Uterus (tissue), 4 donors: ENCODE data around the gene SPATA31C2. TPM values are rescaled to one million over a fixed set of nuclear protein-coding genes. Genes with fewer than 3 reads are reported as not detected.
"Not testable (repeated sequence)": the region's sequence is repeated elsewhere in the genome, so short reads cannot be mapped to it uniquely, and the experiment has no call there.

Experiments used
- DNase-seq, 2 donors: peaks; one replicate each; pipeline ENCODE4 v3.0.0-alpha.2; 2019 to 2020
- H3K27ac ChIP-seq, 2 donors: fragments of 200-600 bp; sonication (generic); 1 replicate in 1 of 2; 2 replicates in 1 of 2; pipeline ENCODE4 v1.5.1; 2016 to 2018
- H3K27me3 ChIP-seq, 2 donors: fragments of 200-600 bp; sonication (generic); one replicate each; pipeline ENCODE4 v1.5.1; 2018 to 2019; ENCODE audit warnings: control low read depth in 1 of 2
- H3K36me3 ChIP-seq, 2 donors: fragments of 200-600 bp; sonication (generic); one replicate each; pipeline ENCODE4 v1.5.1; 2019; ENCODE audit warnings: control low read depth in 1 of 2
- H3K4me1 ChIP-seq, 2 donors: fragments of 200-600 bp; sonication (generic); one replicate each; pipeline ENCODE4 v1.5.1; 2018 to 2019; ENCODE audit warnings: control low read depth in 1 of 2
- H3K4me3 ChIP-seq, 2 donors: fragments of 200-600 bp; sonication (generic); 1 replicate in 1 of 2; 2 replicates in 1 of 2; pipeline ENCODE4 v1.5.1; 2018 to 2019; ENCODE audit warnings: mild to moderate bottlenecking in 1 of 2
- H3K9me3 ChIP-seq, 2 donors: fragments of 200-600 bp; sonication (generic); one replicate each; pipeline ENCODE4 v1.5.1; 2019; ENCODE audit warnings: control low read depth in 1 of 2
- POLR2A ChIP-seq, 2 donors: fragments of 450-650 bp; IDR thresholded peaks; one replicate each; pipeline ENCODE4 v1.6.1; 2016; ENCODE audit warnings: antibody characterized with exemption in 2 of 2, mild to moderate bottlenecking in 1 of 2, moderate library complexity in 1 of 2
- intact Hi-C: fragments of 100-400 bp; cut with DNase I; formaldehyde crosslinking; loops from one replicate; pipeline ENCODE4 v1.15.1; 2023; ENCODE audit warnings: low total_unique reads
- total RNA-seq, 4 donors: library from RNA; depleted of rRNA in 3 of 4; stranded (reverse); fragments of >200 nt in 3 of 4; gene quantifications; one replicate each; pipeline versions ENCODE4 v1.1.0 to v1.2.4, GENCODE V29; 2014 to 2023
- TF ChIP-seq, protein P1 (sequence below), 4 experiments: fragments of 200-600 bp in 2 of 4; fragments of 450-650 bp in 2 of 4; sonication (generic) in 2 of 4; IDR thresholded peaks; one replicate each; pipeline ENCODE4 v1.5.1; 2016 to 2019; ENCODE audit warnings: antibody characterized with exemption in 4 of 4, mild to moderate bottlenecking in 2 of 4, moderate library complexity in 1 of 4
- donor health status: DM: yes; HTN: yes; CAD: no.

The SPATA31C2 gene
- total RNA-seq: under 1 TPM in 1 of 4 donors, not detected in 3; 0.14 TPM

DNA sequence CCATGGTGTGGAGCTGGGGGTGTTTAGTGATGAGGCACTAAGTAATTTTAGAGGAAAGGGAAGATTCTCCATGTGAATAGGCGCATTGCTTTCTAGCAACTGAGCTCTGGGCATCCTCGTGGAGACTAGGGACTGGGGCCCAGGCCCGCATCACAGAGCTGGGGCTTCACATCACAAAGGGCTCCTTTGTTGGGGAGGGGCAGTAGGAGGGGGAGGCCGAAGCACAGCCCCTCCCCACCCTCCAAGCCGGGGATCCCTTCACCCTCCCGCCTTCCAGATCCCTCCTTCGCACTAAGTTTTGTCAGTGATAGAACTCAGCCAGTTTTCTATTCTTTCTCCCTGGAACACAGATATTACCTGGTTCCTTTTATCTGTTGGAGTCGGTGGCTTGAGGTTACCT, at the start of gene SPATA31C2:
Gene SPATA31C2 (minus strand): TSS at position 101 of the 400 bp plus-strand sequence. CDS start 29 bp downstream, at position 72.
- intact Hi-C loops, H3K9me3 ChIP-seq, H3K36me3 ChIP-seq, H3K27me3 ChIP-seq, H3K4me3 ChIP-seq, DNase-seq, H3K4me1 ChIP-seq, H3K27ac ChIP-seq: not testable (repeated sequence)

DNA sequence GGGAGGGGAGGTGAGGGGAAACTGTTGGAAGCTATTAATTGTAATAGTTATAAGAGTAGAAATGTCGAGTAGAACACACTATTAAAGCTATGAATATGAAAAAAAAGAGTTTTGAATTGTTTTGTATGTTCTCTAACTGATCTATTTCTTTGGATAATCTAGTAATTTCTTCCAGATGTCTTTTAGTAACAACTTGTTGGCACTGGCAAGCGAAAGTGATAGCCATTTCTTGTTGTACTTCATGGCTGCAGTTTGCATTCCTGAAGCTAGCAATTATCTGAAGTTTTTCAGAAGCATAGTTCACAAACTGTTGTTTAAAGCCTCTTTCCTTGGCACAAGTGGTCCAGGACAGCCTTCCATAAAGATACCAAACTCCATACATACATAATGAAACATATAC, 49.4 kb upstream of the SPATA31C2 start:
- intact Hi-C loops: no loop called here

GRCh38 chr9:88186495-88187110, 48.3 kb upstream of the SPATA31C2 start:
- intact Hi-C loops: no loop called here
- no peak for DNase-seq

More for the DNA sequence above, 49.4 kb upstream of the SPATA31C2 start:
- Histone ChIP-seq H3K27ac (no peak overlapping the region), H3K9me3 (no peaks in the 10 kb centered on the region), H3K4me1 (no peaks in the 10 kb centered on the region), H3K36me3 (no peaks in the 10 kb centered on the region), H3K4me3 (no peak overlapping the region), H3K27me3 (no peaks in the 10 kb centered on the region)
- DNase-seq: no peak
- TF ChIP-seq, protein P1, sequence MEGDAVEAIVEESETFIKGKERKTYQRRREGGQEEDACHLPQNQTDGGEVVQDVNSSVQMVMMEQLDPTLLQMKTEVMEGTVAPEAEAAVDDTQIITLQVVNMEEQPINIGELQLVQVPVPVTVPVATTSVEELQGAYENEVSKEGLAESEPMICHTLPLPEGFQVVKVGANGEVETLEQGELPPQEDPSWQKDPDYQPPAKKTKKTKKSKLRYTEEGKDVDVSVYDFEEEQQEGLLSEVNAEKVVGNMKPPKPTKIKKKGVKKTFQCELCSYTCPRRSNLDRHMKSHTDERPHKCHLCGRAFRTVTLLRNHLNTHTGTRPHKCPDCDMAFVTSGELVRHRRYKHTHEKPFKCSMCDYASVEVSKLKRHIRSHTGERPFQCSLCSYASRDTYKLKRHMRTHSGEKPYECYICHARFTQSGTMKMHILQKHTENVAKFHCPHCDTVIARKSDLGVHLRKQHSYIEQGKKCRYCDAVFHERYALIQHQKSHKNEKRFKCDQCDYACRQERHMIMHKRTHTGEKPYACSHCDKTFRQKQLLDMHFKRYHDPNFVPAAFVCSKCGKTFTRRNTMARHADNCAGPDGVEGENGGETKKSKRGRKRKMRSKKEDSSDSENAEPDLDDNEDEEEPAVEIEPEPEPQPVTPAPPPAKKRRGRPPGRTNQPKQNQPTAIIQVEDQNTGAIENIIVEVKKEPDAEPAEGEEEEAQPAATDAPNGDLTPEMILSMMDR (IDR thresholded peaks at IDR 0.05): no peak
- TF ChIP-seq POLR2A (IDR thresholded peaks at IDR 0.05): no peak

GRCh38 chr9:88184976-88185375, 46.7 kb upstream of the SPATA31C2 start:
- no peak for DNase-seq
- H3K4me3 ChIP-seq: no peak overlapping the region
- TF ChIP-seq, protein P1 (IDR thresholded peaks at IDR 0.05): no peak
- TF ChIP-seq POLR2A (IDR thresholded peaks at IDR 0.05): no peak
- no peaks in the 10 kb centered on the region for H3K4me1 ChIP-seq
- intact Hi-C loops: no loop called here
- H3K27me3 ChIP-seq: no peaks in the 10 kb centered on the region
- H3K9me3 ChIP-seq: no peaks in the 10 kb centered on the region
- no peaks in the 10 kb centered on the region for H3K36me3 ChIP-seq
- H3K27ac ChIP-seq: no peak overlapping the region

More at GRCh38 chr9:88186495-88187110, 48.3 kb upstream of the SPATA31C2 start:
- TF ChIP-seq POLR2A (IDR thresholded peaks at IDR 0.05): no peak
- TF ChIP-seq, protein P1 (IDR thresholded peaks at IDR 0.05): no peak
- Histone ChIP-seq H3K36me3 (no peaks in the 10 kb centered on the region), H3K4me1 (no peaks in the 10 kb centered on the region), H3K27me3 (no peaks in the 10 kb centered on the region), H3K27ac (no peak overlapping the region), H3K4me3 (no peak overlapping the region), H3K9me3 (no peaks in the 10 kb centered on the region)

DNA sequence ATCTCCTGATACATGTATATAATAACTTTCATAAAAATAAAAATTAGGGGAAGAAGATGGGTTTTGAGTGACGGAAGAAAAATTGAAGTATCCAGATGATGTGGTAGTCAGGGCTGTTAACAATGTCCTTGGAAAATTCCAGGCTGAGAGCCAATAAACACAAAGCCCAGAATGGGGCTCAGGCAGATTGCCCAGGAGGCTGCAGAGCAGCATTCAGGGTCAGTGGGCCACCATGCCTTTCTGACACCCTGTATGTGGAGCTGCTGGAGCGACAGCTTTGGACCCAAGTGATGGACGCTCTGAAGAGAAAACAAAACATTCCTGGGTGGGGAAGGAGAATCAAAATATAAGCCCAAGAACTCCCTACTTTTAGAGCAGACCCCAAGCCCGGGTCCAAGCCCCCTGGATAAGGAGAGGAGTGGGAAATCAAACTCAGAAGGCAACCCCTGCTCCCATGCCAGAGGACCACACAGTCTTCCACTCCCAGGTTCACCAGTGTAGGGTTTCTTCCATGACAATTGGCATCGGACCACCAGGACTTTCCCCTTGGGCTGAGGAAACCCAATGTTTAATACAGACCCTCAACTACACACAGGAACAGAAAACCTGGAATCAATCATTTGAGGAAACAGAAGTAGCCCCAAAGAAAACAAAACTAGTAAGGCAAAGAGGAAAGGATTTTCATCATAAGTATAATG, 45.7 kb upstream of the SPATA31C2 start:
- H3K4me1 ChIP-seq: no peaks in the 10 kb centered on the region
- H3K9me3 ChIP-seq: no peaks in the 10 kb centered on the region
- no peak overlapping the region for H3K27ac ChIP-seq
- H3K27me3 ChIP-seq: no peaks in the 10 kb centered on the region
- no peak overlapping the region for H3K4me3 ChIP-seq
- DNase-seq: no peak
- no peak for TF ChIP-seq POLR2A (IDR thresholded peaks at IDR 0.05)
- TF ChIP-seq, protein P1 (IDR thresholded peaks at IDR 0.05): no peak
- H3K36me3 ChIP-seq: no peaks in the 10 kb centered on the region
- intact Hi-C loops: no loop called here
